HG02852 (cell line): ENCODE measurements around the gene PATE1.
"Not testable (repeated sequence)": the region's sequence is repeated elsewhere in the genome, so short reads cannot be mapped to it uniquely, and the experiment has no call there.

Experiments used
- ATAC-seq: cut with Tn5 transposase; IDR thresholded peaks from one replicate; pipeline ENCODE4 v1.9.1; 2021; ENCODE audit warnings: mild to moderate bottlenecking, moderate library complexity; ENCODE audit not compliant: unreplicated experiment

PATE1 gene, protein sequence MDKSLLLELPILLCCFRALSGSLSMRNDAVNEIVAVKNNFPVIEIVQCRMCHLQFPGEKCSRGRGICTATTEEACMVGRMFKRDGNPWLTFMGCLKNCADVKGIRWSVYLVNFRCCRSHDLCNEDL

DNA sequence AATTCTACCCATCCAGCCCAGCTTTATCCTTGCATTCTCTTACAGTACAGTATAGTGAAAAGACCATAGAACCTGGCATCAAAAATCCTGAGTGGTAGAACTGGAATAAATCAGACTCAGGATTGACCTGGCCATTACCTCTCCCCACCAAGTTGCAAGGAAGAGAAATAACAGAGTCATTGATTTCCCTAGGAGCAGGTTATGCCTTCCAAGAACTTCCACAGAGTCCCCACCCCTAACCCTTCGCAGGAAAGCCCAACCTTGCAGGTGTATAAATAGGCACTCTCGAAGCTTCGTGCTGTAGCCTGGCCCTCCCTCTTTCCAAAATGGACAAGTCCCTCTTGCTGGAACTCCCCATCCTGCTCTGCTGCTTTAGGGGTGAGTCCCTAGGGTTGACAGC is at the start of gene PATE1:
TSS of gene PATE1 (plus strand) at position 301 of the 400 bp plus-strand sequence. CDS start at position 327, 26 bp downstream.
- no peak for ATAC-seq

DNA sequence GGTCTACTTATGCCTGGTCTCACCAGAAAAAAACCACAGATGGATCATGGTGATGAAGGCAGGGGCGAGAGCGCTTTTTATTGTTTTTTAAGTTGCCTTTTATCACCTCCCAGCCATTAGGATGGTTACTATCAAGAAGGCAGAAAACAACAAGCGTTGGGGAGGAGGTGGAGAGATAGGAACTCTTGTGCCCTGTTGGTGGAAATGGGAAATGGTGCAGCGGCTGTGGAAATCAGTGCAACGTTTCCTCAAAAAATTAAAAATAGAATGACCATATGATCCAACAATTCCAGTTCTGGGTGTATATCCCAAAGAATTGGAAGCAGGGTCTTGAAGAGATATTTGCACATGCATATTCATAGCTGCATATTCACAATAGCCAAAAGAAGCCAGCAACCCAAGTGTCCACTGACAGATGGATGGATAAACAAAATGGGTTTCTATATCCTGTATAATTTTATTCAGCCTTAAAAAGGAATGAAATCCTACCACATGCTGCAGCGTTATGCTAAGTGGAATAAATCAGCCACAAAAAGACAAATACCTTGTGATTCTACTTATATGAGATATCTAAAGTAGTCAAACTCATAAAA is 45.0 kb upstream of the PATE1 start:
- ATAC-seq = no peak

DNA sequence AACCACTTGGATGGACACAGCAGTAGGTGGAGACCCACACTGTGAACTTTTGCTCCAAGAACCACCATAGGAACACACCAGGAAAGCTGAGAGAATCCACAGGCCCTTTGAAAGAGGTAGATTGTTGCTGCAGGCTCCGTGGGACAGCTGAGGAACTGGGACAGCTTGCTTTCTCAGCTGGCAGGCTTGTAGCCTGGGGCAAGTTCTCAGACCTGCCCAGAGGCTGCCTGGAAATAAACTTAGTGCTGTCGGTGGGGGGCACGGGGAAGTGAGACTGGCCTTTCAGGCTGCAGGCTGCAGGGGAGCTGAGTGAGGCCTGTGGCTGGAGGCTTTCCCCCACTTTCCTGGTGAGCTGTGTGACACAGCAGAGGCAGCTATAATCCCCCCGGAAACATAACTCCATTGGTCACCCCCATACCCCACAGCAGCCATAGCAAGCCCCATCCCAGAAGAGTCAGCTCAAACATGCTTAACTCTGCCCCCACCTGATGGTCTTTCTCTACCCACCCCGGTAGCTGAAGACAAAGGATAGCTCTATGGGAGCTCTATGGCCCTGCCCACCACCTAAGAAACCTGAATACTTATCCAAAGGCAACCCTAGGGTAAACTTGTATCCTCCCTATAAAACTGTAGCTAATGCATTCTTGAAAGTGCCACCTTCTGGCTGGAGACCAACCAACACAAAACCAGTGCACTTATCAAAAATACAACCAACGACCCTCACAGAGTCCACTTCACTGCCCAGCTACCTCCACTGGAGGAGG is 44.0 kb upstream of the PATE1 start:
- ATAC-seq = no peak

DNA sequence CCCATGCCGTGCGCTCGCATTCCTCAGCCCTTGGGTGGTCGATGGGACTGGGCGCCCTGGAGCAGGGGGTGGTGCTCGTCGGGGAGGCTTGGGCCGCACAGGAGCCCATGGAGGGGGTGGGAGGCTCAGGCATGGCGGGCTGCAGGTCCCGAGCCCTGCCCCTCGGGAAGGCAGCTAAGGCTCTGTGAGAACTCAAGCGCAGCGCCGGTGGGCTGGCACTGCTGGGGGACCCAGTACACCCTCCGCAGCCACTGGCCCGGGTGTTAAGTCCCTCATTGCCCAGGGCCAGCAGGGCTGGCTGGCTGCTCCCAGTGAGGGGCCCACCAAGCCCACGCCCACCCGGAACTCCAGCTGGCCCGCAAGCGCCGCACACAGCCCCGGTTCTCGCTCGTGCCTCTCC is 41.4 kb upstream of the PATE1 start:
- ATAC-seq = not testable (repeated sequence)

DNA sequence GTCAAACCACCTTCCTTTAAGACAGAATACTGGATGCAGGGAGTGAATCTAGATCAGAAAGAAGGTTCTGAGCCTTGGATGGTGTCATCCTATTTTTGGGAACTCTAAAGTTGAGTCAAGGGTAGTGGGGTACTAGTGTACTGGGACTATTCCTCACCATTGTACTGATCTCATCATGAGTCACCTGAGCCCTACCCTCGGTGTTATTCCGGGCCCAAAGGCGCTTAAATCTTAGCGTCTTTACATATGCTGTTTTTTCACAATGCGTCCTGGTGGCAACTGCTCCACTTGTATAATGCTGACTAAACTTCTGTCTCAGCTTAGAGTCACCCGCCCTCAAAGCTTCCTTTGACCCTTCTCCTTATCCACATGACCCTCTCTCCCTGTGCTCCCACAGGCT is 25.3 kb upstream of the PATE1 start:
- ATAC-seq = no peak

GRCh38 chr11:125724125-125724524 is 22.0 kb upstream of the PATE1 start:
- ATAC-seq = no peak

GRCh38 chr11:125728969-125729368 is 17.1 kb upstream of the PATE1 start:
- no peak for ATAC-seq

GRCh38 chr11:125740617-125741016 is 5.5 kb upstream of the PATE1 start:
- no peak for ATAC-seq

DNA sequence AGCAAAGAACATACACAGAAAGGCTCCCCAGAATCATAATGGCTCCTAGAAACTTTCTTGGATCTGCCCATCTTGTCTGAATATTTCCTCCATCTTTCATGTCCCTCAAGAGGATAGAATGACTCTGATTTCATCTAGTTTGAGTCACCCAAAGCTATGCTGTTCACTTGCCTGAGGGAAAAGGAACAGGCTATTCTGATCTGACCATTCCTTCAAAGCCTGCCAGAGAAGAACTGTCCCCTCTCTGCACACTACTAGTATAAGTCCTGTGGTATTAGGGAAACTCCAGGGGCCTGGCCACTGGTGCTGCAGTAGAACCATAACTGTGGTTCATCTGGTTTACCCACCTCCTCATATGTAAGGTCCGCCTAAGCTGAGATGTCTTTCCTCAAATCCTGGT is 2.4 kb upstream of the PATE1 start:
- no peak for ATAC-seq

DNA sequence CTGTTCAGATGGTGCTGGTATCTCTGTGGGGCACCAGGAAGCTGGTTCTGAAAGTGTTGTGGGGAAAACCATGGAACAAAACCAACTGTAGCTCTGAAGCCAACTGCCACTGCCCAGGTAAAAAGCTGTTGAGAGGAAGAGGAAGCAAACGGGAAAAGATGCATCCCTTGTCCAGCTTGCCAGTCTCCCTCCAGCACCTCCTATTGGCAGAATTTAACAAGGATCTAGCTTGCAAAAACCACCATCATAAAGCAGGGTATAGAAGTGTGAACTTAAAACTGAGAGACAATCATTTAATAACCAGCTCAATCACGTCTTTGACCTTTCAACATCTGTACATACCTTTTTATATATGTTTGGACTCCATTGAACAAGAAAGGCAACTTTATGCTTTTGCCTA is 4.5 kb downstream of the PATE1 start:
- ATAC-seq = no peak

DNA sequence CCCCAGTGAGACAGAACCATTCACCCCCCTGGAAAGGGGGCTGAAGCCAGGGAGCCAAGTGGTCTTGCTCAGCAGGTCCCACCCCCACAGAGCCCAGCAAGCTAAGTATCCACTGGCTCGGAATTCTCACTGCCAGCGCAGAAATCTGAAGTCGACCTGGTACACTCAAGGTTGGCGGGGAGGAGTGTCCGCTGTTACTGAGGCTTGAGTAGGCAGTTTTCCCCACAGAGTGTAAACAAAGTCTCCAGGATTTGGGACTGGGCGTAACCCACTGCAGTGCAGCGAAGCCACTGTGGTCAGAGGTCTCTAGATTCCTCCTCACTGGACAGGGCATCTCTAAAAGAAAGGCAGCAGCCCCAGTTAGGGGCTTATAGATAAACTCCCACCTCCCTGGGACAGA is 10.0 kb downstream of the PATE1 start:
- ATAC-seq = no peak

- ATAC-seq = no peak
Measured at GRCh38 chr11:125762445-125762844, 16.4 kb downstream of the PATE1 start.

DNA sequence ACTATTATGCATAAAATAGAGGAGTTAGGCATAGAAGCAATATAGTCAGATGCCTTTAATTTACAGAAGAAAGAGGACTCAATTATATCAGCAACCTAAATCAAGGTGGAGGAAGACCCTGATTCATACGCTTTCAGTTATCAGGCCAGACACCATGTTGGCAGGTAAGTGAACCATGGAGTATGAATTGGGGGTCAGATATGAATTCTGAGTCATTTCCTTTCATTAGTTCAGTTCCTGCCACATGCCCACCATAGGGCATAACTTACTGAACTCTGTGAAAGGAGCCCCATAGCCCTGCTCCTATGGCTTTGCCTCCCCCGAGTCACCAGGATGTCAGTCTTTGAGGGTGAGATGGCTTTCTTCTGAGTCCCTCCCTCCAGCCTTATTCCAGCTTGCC is 17.4 kb downstream of the PATE1 start:
- ATAC-seq = no peak

GRCh38 chr11:125766251-125766650 is 20.2 kb downstream of the PATE1 start:
- no peak for ATAC-seq

GRCh38 chr11:125768336-125769046 is 22.4 kb downstream of the PATE1 start:
- ATAC-seq = no peak

DNA sequence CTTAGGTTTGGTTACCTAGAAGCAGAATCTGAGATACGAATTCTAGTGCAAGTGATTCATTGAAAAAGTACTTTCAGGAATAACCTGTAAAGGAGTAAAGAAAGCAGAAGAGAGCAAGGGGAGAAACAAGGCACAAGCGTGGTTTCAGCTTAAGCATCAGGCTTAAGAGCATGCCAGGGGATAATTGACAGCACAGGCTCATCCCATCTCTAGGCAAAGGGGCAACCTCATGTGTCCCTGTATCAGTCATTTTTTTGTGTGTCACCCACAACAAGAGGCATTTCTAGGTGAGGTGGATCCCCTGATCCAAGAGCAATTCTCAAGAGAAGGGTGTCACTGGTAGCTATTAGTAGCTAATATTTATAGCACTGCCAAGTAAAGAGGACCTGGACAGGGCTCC is 24.5 kb downstream of the PATE1 start:
- no peak for ATAC-seq

DNA sequence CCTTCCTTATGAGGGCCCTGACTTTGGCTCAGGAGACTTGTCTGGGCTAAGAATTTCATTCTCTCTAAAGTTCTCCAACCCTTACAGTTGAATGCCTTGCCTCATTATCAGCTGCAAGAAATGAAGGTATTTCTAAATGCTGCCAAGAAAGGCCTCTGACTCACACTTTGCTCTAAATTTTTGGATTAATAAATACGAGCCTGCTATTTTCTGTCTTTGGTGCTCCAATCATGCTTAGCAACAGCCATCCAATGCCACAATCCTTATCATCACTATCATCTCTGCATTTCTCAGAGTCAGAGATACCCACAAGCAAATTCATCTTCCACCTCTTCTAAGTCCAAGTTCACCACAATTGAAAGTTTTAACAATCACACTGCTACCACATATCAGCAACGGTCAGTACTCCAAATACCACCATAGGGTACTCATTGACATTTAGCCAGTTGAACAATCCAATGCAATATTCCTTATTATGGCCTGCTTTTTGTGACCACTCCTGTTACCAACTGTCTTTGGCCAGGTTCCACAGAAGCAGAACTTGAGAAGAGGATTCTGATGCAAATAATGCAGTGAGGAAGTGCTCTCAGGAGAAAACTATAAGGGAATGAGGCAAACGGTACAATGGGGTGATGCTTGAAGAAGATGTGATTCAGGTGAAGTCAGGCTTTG is 26.9 kb downstream of the PATE1 start:
- ATAC-seq = no peak

DNA sequence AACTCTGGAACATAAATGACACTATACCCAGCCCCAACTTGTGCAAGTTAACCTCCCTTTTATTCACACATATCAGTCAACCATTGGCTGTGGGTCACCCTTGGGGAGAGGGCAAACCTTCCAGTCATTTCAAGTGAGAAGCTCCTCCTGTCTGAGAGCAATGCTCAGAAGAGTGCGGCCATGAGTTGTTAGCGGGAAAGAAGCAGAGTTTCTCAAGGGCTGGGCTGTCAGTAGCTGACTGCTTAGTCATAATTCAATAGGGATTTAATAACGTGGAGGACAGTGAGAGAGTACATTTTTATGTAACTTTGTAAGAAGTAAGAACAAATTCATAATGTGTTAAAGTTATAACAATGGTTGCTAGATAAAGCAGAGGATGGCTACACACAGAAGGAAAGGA is 27.4 kb downstream of the PATE1 start:
- no peak for ATAC-seq

- no peak for ATAC-seq
Measured at GRCh38 chr11:125777309-125777708, 31.2 kb downstream of the PATE1 start.

- no peak for ATAC-seq
Measured at GRCh38 chr11:125778728-125779127, 32.6 kb downstream of the PATE1 start, which contains the start of gene PATE2. Gene PATE2, minus strand, starts transcription at chr11:125778828. Its CDS starts 55 bp downstream, at chr11:125778773.

GRCh38 chr11:125784678-125785077 is 38.6 kb downstream of the PATE1 start:
- ATAC-seq = no peak
